Mesenchymal stem cell (in vitro differentiated cells and primary cell): ENCODE results near the gene DHX57.
A peak's percentile ranks its signal among the peaks of the same experiment; 100 is the strongest.

Experiments
- DNase-seq: peaks from one replicate; pipeline ENCODE4 v3.0.0-alpha.2; 2013
- H2AFZ ChIP-seq: one replicate; pipeline ENCODE4 v1.6.1; 2013; ENCODE audit warnings: low read depth, mild to moderate bottlenecking, control low read depth, inconsistent platforms, low read length, moderate library complexity
- H2AK5ac ChIP-seq: 2 replicates; pipeline ENCODE4 v1.6.1; 2013; ENCODE audit warnings: low read length, moderate library complexity, mild to moderate bottlenecking, inconsistent platforms; ENCODE audit not compliant: severe bottlenecking
- H2BK120ac ChIP-seq: one replicate; pipeline ENCODE4 v1.6.1; 2013; ENCODE audit warnings: low read depth, mild to moderate bottlenecking, inconsistent platforms, low read length, moderate library complexity
- H2BK12ac ChIP-seq, 2 experiments: one replicate each; pipeline ENCODE4 v1.6.1; 2013; ENCODE audit warnings: inconsistent platforms in 2 of 2, low read length in 2 of 2, mild to moderate bottlenecking in 2 of 2, moderate library complexity in 2 of 2, control low read depth in 1 of 2
- H2BK15ac ChIP-seq: one replicate; pipeline ENCODE4 v1.6.1; 2013; ENCODE audit warnings: mild to moderate bottlenecking, low read depth, inconsistent platforms; ENCODE audit not compliant: poor library complexity, severe bottlenecking
- H2BK5ac ChIP-seq: 2 replicates; pipeline ENCODE4 v1.6.1; 2013; ENCODE audit warnings: low read depth, mild to moderate bottlenecking, low read length, control low read depth, inconsistent platforms; ENCODE audit not compliant: poor library complexity, severe bottlenecking
- H3K14ac ChIP-seq, 2 experiments: one replicate each; pipeline ENCODE4 v1.6.1; 2013; ENCODE audit warnings: inconsistent platforms in 2 of 2, low read length in 2 of 2, control low read depth in 1 of 2, mild to moderate bottlenecking in 1 of 2, moderate library complexity in 1 of 2
- H3K18ac ChIP-seq, 2 experiments: one replicate each; pipeline ENCODE4 v1.6.1; 2013; ENCODE audit warnings: inconsistent platforms in 2 of 2, low read length in 2 of 2, control low read depth in 1 of 2, low read depth in 1 of 2, mild to moderate bottlenecking in 1 of 2
- H3K23ac ChIP-seq, 2 experiments: one replicate each; pipeline ENCODE4 v1.6.1; 2013; ENCODE audit warnings: inconsistent platforms in 2 of 2, low read length in 2 of 2, mild to moderate bottlenecking in 2 of 2, moderate library complexity in 2 of 2, control low read depth in 1 of 2
- H3K27ac ChIP-seq: 2 replicates; pipeline ENCODE4 v1.5.1; 2013; ENCODE audit warnings: mild to moderate bottlenecking, moderate library complexity, low read length, control low read depth, inconsistent platforms; ENCODE audit not compliant: poor library complexity, severe bottlenecking
- H3K27me3 ChIP-seq, 2 experiments: 2 replicates each; pipeline versions ENCODE4 v1.6.1 to v1.7.0; 2013; ENCODE audit warnings: low read length in 2 of 2, mild to moderate bottlenecking in 2 of 2, moderate library complexity in 2 of 2, control low read depth in 1 of 2, inconsistent platforms in 1 of 2; ENCODE audit not compliant: control insufficient read depth in 1 of 2, insufficient read depth in 1 of 2
- H3K36me3 ChIP-seq, 2 experiments: 2 replicates each; pipeline versions ENCODE4 v1.6.1 to v1.7.0; 2013; ENCODE audit warnings: low read length in 2 of 2, control low read depth in 1 of 2, inconsistent platforms in 1 of 2, low read depth in 1 of 2, mild to moderate bottlenecking in 1 of 2; ENCODE audit not compliant: insufficient read depth in 2 of 2, control insufficient read depth in 1 of 2
- H3K4ac ChIP-seq, 2 experiments: one replicate each; pipeline ENCODE4 v1.6.1; 2013; ENCODE audit warnings: inconsistent platforms in 2 of 2, low read length in 2 of 2, mild to moderate bottlenecking in 2 of 2, moderate library complexity in 2 of 2, control low read depth in 1 of 2, low read depth in 1 of 2
- H3K4me1 ChIP-seq: 2 replicates; pipeline ENCODE4 v1.6.1; 2013; ENCODE audit warnings: low read depth, low read length, control low read depth; ENCODE audit not compliant: control insufficient read depth, insufficient read depth
- H3K4me2 ChIP-seq: 2 replicates; pipeline ENCODE4 v1.6.1; 2013; ENCODE audit warnings: low read length, mild to moderate bottlenecking, inconsistent platforms; ENCODE audit not compliant: poor library complexity, severe bottlenecking
- H3K4me3 ChIP-seq, 2 experiments: 2 replicates each; pipeline versions ENCODE4 v1.5.1 to v1.7.0; 2013; ENCODE audit warnings: low read length in 2 of 2, mild to moderate bottlenecking in 2 of 2, control low read depth in 1 of 2, low read depth in 1 of 2; ENCODE audit not compliant: insufficient read depth in 1 of 2
- H3K79me1 ChIP-seq: replicated peaks from 2 replicates; pipeline ENCODE4 v1.6.1; 2013; ENCODE audit warnings: mild to moderate bottlenecking, control low read depth, low read length, inconsistent platforms; ENCODE audit not compliant: poor library complexity, severe bottlenecking
- H3K9ac ChIP-seq: 2 replicates; pipeline ENCODE4 v1.7.0; 2013; ENCODE audit warnings: mild to moderate bottlenecking, low read length, moderate library complexity
- H3K9me3 ChIP-seq: 2 replicates; pipeline ENCODE4 v1.7.0; 2013; ENCODE audit warnings: mild to moderate bottlenecking, low read length; ENCODE audit not compliant: control insufficient read depth
- H4K8ac ChIP-seq: one replicate; pipeline ENCODE4 v1.6.1; 2013; ENCODE audit warnings: inconsistent platforms, mild to moderate bottlenecking, low read length, moderate library complexity
- H4K91ac ChIP-seq: one replicate; pipeline ENCODE4 v1.6.1; 2013; ENCODE audit warnings: mild to moderate bottlenecking, low read length, inconsistent platforms
- WGBS: methylation state at CpG from one replicate; pipeline ENCODE4 v1.1.7; 2013; ENCODE audit warnings: mixed read lengths; 5-methylcytosine and 5-hydroxymethylcytosine counted together

The DHX57 gene

GRCh38 chr2:38806733-38807059 lies 69.0 kb downstream of the DHX57 start:
- Histone ChIP-seq H4K91ac (no peak overlapping the region), H2AFZ (no peak overlapping the region), H3K14ac (no peak overlapping the region), H2AK5ac (no peak overlapping the region), H2BK12ac (no peak overlapping the region), H3K27ac (no peak overlapping the region), H3K36me3 (peaks cover 23 to 46% of the 10 kb centered on the region in 2 experiments), H2BK15ac (no peak overlapping the region), H3K27me3 (no peaks in the 10 kb centered on the region), H3K4me1 (no peaks in the 10 kb centered on the region), H4K8ac (no peak overlapping the region), H3K9me3 (no peaks in the 10 kb centered on the region), H3K4me2 (no peak overlapping the region), H3K4me3 (no peak overlapping the region), H2BK120ac (no peak overlapping the region), H3K18ac (no peak overlapping the region), H3K23ac (no peak overlapping the region), H2BK5ac (no peak overlapping the region), H3K79me1 (no peaks in the 10 kb centered on the region), H3K9ac (no peak overlapping the region), H3K4ac (no peak overlapping the region)
- no peak for DNase-seq

GRCh38 chr2:38806015-38806732 lies 69.6 kb downstream of the DHX57 start:
- H4K8ac ChIP-seq: no peak overlapping the region
- H3K14ac ChIP-seq: no peak overlapping the region
- H3K27ac ChIP-seq: no peak overlapping the region
- no peak overlapping the region for H2BK12ac ChIP-seq
- no peaks in the 10 kb centered on the region for H3K4me1 ChIP-seq
- H3K4ac ChIP-seq: no peak overlapping the region
- H3K27me3 ChIP-seq: no peaks in the 10 kb centered on the region
- H3K9me3 ChIP-seq: no peaks in the 10 kb centered on the region
- H3K4me3 ChIP-seq: no peak overlapping the region
- no peak overlapping the region for H2BK5ac ChIP-seq
- DNase-seq: no peak
- H3K18ac ChIP-seq: no peak overlapping the region
- no peak overlapping the region for H2BK15ac ChIP-seq
- H3K4me2 ChIP-seq: no peak overlapping the region
- WGBS: 90% methylated on average over 2 of the region's 2 CpGs
- H3K9ac ChIP-seq: no peak overlapping the region
- H3K79me1 ChIP-seq: no peaks in the 10 kb centered on the region
- peaks cover 19 to 41% of the 10 kb centered on the region in 2 experiments for H3K36me3 ChIP-seq
- no peak overlapping the region for H2AFZ ChIP-seq
- no peak overlapping the region for H4K91ac ChIP-seq
- no peak overlapping the region for H2AK5ac ChIP-seq
- no peak overlapping the region for H2BK120ac ChIP-seq
- H3K23ac ChIP-seq: no peak overlapping the region

DNA sequence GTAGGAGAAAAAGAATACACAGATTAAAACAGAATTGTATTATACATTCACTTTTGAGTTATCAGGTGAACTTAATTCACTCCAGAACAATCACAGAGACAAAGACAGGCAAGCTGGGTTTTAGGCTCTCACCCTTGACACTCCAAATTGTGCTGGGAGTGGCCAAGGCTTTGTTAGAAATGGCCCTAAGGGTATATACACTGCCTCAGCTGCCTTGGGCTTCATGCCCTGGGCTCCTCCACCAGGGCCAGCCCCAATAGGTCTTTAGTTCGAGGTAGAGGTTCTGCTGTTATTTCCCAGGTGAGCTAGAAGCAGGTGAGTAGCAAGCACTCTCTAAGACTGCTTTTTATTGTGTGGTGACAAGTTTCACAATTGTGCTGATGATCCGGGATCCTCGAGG lies 77.8 kb downstream of the DHX57 start:
- peaks cover 13 to 24% of the 10 kb centered on the region in 2 experiments for H3K36me3 ChIP-seq
- H3K79me1 ChIP-seq: peaks cover 3% of the 10 kb centered on the region
- H3K27me3 ChIP-seq: no peaks in the 10 kb centered on the region
- H2BK120ac ChIP-seq: no peak overlapping the region
- no peaks in the 10 kb centered on the region for H3K9me3 ChIP-seq
- H3K9ac ChIP-seq: no peak overlapping the region
- H4K91ac ChIP-seq: no peak overlapping the region
- H3K14ac ChIP-seq: no peak overlapping the region
- no peak overlapping the region for H3K4ac ChIP-seq
- no peak overlapping the region for H2BK12ac ChIP-seq
- no peak overlapping the region for H3K4me2 ChIP-seq
- H3K18ac ChIP-seq: no peak overlapping the region
- H3K23ac ChIP-seq: no peak overlapping the region
- H3K4me3 ChIP-seq: no peak overlapping the region
- no peak overlapping the region for H2AFZ ChIP-seq
- no peak overlapping the region for H4K8ac ChIP-seq
- H3K27ac ChIP-seq: no peak overlapping the region
- no peak for DNase-seq
- H3K4me1 ChIP-seq: peaks cover 2% of the 10 kb centered on the region
- no peak overlapping the region for H2BK15ac ChIP-seq
- H2AK5ac ChIP-seq: no peak overlapping the region
- 95% methylated on average over 3 of the region's 3 CpGs for WGBS
- no peak overlapping the region for H2BK5ac ChIP-seq

GRCh38 chr2:38797250-38797676 lies 78.5 kb downstream of the DHX57 start:
- Histone ChIP-seq H2BK12ac (no peak overlapping the region), H3K18ac (no peak overlapping the region), H4K91ac (no peak overlapping the region), H3K4me3 (no peak overlapping the region), H3K27me3 (no peaks in the 10 kb centered on the region), H2AK5ac (no peak overlapping the region), H3K23ac (no peak overlapping the region), H3K4me2 (no peak overlapping the region), H2BK5ac (no peak overlapping the region), H2AFZ (no peak overlapping the region), H4K8ac (no peak overlapping the region), H2BK15ac (no peak overlapping the region), H3K4ac (no peak overlapping the region), H3K36me3 (peaks cover 8 to 18% of the 10 kb centered on the region in 2 experiments), H3K9me3 (no peaks in the 10 kb centered on the region), H3K4me1 (peaks cover 2% of the 10 kb centered on the region), H3K79me1 (peaks cover 3% of the 10 kb centered on the region), H3K27ac (no peak overlapping the region), H3K14ac (no peak overlapping the region), H3K9ac (no peak overlapping the region), H2BK120ac (no peak overlapping the region)
- WGBS: 75% methylated on average over 7 of the region's 10 CpGs
- DNase-seq: peak; percentile 23
